ENCODE measurements around the gene INPP5D.
"Not testable (repeated sequence)": the region's sequence is repeated elsewhere in the genome, so short reads cannot be mapped to it uniquely, and the experiment has no call there.

INPP5D gene

DNA sequence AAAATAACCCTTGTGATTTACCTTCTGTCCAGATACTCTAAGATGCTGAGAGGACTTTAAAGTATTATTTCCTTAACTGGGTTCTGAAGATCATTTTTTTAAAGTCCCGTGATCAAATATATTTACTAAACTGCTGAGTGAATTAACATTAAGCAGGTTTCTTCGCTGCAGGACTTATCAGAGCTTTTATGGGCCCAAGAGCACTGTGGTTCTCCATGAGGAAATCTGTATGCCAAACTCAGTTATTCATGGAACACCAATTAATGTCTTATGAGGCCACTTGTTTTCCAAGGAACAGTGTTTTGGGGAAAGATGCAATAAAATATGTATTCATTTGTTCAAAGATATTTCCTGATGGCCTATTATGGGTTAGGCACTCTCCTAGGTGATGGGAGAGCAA is 111.2 kb downstream of the INPP5D start:
- no peak for DNase-seq (ENCODE audit: low read depth, low spot score)

DNA sequence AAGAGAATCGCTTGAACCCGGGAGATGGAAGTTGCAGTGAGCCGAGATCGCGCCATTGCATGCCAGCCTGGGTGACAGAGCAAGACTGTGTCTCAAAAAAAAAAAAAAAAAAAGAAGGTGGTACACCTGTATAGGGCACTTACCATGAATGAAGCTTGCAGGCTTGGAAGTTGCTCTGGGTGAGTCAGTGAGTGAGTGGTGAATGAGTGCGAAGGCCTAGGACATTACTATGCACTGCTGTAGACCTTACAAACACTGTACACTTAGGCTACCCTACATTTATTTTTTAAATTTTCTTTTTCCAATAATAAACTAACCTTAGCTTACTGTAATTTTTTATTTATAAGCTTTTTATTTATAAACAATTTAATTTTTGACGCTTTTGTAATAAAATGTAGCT is 113.0 kb downstream of the INPP5D start:
- no peak for DNase-seq (ENCODE audit: low read depth, low spot score)

DNA sequence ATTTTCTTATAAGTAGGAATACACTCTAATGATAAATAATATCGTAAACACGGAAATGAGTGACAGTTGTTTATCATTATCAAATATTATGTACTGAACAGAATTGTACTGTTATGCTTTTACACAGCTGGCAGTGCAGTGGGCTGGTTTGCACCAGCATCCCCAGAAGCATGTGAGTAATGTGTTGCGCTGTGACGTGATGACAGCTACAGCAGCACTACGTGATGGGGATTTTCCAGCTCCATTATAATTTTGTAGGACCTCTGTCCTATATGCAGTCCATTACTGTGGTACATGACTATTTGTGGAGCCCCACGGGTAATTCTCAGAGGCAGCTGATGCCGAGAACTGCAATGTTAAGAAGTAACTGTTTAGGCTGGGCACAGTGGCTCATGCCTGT is 114.0 kb downstream of the INPP5D start:
- DNase-seq (ENCODE audit: low read depth, low spot score) = no peak

DNA sequence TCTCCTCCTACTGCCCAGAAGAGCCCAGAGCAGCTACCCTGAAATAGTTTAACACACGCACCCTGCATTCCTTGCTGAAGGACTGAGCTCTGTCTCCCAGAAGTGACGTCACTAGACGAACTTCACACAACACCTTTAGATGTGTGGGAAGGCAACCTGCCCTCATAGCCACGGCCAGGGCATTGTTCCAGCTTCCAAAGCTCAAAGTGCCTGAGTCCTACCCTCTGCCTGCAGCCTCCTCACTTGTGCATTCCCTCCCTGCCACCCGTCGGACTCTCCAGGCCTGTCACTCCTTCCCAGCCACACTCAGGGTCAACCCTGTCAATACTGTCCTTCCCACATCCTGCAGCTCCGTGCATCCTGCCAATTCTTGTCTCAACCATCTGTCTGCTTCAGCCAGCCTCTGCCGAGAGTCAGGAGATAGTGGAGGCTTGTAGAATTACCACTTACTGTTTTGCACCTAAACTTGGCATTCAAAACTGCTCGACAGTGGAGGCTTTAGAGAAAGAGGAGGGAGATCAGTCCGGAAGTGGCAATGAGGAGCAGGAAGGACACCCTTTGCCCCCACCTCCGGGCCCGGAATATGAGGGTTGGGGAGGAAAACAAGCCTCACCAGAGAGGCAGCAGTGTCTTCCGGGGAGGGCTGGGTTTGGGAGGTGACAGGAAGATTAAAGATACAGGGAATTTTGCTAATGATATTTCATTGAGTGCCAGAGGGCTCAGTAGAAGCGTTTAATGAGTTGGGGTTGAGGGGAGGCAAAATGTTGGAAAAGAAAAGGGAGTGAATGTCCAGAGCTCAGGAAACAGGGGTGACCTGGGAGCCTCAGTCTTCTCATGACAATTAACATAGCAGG is 119.1 kb downstream of the INPP5D start:
- DNase-seq (ENCODE audit: low read depth, low spot score) = no peak

DNA sequence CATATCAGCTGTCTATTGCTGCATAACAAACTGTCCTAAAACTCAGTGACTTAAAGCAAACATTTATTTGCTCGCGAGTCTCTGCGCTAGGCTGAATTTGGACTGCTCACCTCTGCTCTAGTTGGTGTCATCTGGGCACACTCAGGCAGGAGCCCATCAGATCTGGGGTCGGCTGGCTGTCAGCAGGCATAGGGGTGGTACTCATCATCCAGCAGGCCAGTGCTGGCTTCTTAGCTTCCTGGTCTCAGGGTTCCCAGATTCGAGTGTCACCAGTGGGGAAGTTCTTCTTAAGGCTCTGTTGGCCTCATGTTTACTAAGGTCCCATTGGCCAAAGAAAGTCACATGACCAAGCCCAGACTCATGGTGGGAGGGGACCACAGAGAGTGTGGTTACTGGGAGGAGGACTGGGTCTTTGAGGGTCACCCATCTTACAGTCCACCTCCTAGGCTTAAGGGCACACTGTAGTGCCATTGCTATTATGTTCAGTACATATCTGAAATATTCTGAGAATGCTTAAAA is 119.8 kb downstream of the INPP5D start:
- no peak for DNase-seq (ENCODE audit: low read depth, low spot score)

DNA sequence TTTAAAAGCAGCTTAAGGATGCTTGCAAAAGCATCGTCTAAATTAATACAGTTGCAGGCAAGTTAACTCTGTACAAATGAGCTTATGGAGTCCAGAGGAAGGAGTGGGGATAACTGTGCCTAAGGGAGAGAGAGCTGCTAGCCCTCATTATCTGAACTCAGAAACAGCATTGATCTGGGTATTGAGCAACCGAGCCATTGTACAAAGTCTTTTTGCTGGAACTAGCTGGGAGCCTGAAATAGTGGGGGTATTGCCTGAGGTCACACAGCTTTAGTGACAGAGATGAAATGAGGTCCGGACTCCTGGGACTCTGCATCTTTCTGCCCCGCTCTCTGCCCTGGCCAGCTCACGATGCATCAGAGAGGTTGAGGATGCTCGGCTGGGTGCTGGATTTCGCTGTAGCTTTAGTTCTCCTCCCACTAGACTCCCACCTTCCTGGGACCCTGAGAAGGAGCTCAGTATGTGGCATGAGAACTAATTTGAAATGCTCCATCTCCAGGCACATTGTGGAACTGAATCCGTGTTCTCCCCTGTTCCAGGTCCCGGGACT is 123.8 kb downstream of the INPP5D start:
- no peak for DNase-seq (ENCODE audit: low read depth, low spot score)

DNA sequence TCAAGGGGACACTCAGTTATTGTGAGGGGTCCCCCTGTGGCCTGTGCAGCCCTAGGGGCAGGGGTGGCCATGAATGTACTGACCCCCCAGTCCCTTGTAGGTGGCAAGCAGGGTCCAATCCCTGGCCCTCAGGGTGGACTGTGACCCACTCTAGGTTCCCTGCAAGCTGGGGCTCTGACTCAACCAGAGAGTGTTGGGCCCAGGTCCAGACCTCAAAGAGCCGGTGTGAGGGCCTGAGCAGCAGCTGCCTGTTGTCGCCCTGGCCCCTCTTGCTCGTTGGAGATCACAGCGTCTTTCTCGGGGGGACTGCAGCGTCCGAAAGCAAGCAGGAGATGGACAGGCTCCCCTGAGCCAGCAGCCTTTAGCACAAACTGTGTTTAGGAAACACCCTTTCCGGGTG is 124.5 kb downstream of the INPP5D start:
- no peak for DNase-seq (ENCODE audit: low read depth, low spot score)

DNA sequence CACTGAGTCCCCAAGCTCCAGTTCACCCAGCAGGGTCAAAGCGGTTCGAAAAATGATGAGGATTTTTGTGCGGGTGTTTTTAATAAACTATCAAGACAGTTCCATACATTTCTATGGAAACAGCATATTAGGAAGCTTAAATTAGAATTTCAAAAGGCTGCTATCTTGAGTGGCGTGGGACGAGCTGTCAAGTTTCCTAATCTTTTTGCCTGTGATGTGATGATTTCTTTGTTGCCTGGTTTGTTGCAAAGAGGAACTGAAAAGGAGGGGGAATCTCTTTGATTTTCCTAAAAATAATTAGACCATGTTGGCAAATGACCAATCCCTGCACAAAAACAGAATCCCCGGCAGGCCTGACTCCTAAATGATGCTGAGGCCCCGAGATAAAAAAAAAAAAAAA is 125.2 kb downstream of the INPP5D start:
- DNase-seq (ENCODE audit: low read depth, low spot score) = no peak

DNA sequence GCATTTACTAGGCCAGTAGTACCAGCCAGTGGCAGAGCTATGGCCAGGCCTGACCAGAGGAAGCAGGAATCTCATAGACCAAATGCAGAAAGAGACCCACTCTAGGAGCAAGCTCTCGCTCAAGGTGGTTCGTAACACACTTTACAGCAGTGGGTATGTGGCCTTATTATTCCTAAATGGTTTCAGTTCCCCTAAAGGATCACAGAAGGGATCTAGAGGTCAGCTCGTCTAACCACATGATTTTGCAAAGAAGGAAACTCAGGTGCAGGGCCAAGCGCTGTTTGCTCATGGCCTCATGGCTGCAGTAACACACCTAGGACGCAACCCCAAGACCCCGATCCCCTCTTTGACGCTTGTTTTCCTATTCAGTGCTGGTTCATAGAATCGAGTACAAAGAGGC is 125.8 kb downstream of the INPP5D start:
- DNase-seq (ENCODE audit: low read depth, low spot score) = no peak

DNA sequence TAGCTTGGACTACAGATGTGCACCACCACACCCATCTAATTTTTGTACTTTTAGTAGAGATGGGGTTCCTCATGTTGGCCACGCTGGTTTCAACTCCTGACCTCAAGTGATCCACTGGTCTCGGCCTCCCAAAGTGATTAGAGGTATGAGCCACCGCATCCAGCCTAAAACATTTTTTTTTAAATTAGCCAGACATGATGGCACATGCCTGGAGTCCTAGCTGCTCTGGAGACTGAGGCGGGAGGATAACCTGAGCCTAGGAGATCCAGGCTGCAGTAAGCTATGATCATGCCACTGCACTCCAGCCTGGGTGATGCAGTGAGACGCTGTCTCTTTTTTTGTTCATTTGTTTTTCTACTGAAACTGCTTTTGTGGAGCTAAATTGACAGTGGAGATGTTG is 126.7 kb downstream of the INPP5D start:
- DNase-seq (ENCODE audit: low read depth, low spot score) = no peak

DNA sequence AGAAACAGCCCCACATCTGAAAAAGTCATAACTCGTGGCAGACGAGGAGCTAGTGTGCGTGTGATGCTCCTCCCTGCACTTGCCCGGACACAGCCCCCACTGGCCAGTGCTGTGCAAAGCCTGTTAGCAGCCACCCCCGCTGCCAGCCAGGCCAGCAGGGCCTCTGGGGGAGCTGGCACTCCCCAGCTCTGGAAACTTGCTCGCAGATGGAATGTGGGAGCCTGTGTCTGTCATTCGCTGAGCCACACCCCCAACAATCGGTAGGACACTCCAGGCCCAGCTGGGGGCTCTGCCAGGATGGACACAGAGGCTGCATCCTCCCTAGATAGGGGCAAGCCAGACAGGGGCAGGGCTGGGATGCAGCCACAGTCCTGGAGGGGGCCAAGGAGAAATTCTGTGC is 128.9 kb downstream of the INPP5D start:
- no peak for DNase-seq (ENCODE audit: low read depth, low spot score)

DNA sequence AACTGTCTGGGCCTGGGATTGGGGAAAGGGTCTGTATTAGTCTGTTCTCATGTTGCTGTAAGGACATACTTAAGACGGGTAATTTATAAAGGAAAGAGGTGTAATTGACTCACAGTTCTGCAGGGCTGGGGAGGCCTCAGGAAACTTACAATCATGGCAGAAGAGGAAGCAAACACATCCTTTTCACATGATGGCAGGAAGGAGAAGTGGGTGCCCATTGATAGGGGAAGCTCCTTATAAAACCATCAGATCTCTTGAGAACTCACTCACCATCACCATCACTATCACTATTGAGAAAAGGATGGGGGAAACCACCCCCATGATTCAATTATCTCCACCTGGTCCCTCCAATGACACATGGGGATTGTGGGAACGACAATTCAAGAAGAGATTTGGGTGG is 130.9 kb downstream of the INPP5D start:
- not testable (repeated sequence) for DNase-seq (ENCODE audit: low read depth, low spot score)

DNA sequence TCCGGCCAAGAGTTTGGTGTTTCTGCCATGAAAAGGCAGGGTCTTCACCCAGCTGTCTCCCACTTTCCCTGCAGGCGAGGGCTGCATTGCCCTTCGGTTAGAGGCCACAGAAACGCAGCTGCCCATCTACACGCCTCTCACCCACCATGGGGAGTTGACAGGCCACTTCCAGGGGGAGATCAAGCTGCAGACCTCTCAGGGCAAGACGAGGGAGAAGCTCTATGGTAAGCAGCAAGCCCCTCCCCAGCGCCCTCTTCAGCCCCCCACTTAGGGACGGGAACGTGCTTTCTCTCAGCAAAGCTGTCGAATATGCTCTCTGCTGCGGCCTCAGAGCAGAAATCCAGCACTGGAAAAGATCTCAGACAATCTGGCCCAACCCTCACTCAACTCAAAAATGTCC is 133.6 kb downstream of the INPP5D start:
- no peak for DNase-seq (ENCODE audit: low read depth, low spot score)

DNA sequence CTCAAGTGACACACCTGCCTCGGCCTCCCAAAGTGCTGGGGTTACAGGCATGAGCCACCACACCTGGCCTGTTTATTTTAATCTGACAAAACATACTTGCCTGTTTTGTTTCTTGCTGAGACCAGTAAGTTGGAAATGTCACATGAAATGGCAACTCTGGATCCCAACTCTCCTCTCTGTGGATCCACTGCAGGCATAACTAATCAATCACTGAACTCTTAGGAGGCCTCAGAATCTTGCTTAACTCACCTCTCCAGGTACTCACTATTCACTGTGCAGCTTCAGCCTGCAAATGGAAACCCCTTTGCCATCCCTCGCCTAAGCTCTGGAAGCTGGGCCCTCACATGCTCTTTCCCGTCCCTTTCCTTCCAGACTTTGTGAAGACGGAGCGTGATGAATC is 134.9 kb downstream of the INPP5D start:
- DNase-seq (ENCODE audit: low read depth, low spot score) = no peak

DNA sequence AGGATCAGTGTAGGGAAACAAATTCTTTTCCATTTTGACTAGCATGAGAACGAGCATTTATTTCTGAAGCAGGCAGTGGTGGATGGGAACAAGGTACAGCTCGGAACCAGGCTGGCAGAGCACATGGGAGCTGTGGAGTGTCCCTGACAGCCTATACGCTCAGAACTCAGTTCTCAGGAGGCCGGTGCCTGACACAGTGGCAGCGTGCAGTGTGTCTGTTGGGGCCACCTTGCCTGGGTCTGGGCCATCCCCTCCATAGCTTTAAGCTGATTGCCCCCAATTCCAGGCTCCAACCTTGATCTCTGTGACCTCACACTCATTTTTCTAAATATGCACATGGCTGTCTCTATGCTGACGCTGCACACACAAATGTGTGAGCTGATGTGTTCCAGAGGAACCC is 136.9 kb downstream of the INPP5D start:
- no peak for DNase-seq (ENCODE audit: low read depth, low spot score)

DNA sequence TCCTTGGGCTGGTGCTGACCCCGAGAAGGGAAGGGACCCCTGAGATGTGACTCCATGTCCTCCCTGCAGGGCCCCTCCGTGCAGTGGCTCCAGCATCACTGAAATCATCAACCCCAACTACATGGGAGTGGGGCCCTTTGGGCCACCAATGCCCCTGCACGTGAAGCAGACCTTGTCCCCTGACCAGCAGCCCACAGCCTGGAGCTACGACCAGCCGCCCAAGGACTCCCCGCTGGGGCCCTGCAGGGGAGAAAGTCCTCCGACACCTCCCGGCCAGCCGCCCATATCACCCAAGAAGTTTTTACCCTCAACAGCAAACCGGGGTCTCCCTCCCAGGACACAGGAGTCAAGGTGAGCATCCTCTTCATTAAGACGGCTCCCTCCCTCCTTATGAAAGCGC is 137.9 kb downstream of the INPP5D start:
- DNase-seq (ENCODE audit: low read depth, low spot score) = no peak

DNA sequence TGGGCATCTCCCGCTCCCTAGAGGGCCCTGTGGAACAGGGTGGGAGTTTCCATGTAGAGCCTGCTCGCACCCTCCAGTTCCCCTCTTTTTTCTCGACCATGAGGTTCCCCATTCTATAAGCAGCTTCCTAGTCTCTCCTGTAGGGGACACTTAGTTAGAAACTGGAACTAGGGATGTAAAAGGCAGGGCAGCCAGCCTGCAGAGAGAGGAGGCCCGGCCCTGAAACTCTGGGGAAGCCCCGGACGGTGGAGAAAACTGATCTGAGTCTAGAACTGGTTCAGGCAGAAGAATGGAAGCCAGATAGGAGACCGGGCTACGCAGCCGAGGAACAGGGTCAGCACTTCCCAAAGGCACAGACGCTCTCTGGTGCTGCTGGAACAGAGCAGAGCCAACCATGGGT is 139.7 kb downstream of the INPP5D start:
- no peak for DNase-seq (ENCODE audit: low read depth, low spot score)

DNA sequence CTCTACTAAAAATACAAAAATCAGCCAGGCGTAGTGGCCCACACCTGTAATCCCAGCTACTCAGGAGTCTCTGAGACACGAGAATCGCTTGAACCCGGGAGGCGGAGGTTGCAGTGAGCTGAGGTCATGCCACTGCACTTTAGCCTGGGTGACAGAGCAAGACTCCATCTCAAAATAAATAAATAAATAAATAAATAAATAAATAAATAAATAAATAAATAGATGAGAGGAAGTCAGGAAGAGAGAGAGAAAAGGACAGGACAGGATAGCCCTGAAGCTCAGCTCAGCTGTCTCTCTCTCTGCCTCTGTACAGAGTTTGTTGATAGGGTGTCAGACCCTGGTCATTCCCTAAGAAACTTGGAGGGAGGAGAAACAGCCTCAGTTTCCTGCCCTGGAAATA is 140.6 kb downstream of the INPP5D start:
- DNase-seq (ENCODE audit: low read depth, low spot score) = not testable (repeated sequence)

DNA sequence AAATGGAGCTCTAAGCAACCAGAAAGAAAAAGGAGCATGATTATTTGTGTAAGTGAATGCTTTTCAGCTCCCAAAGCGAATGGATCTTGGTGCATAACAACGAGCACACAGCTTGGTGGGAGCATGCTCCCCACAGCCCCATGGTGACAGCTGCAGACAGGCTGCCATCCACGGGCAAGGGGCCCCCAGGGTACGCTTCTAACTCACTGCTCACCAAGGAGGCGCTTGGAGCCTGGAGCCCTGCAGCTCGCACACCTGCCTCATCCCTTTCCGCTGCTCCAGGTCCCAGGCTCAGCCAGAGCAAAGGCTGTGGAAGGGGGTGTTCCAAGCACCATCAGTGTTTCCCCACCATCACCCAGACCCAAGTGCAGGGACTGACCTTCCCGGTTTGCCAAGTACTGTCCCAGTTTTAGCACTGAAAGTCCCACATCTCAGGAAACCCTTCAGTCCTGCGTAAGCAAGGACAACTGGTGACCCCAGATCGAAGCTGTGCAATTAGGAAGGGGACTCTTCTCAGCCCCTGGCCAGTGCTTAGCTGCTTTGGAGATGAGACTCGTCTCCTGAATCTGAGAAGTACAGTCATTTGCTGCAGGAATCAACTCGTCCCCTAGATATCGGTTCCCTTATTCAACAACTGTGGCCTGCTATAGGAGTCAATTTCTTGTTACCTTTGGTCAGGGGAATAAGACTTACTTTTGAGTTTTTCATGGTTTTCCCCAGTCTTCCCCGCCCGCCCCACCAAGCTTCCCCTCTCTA is 141.3 kb downstream of the INPP5D start:
- DNase-seq (ENCODE audit: low read depth, low spot score) = no peak

DNA sequence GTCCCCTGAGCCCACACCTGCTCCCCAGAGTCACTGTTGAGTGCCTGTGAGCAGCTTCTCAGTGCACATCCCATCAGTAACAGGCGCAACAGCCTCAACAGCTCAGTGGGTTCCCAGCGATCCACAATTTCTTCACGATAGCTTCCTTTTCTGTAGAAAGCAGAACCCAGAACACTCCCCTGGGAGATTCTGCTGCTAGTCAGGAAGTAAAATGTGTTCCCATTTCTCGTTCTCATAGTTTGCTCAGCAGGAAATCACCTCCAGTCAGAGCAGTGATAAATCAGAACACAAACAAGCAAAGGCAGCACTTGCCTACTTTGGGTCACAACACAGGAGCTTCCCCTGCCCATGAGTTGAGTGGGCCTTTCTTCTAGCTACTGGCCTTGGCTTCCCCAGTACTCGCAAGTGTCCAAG is 142.4 kb downstream of the INPP5D start:
- no peak for DNase-seq (ENCODE audit: low read depth, low spot score)

DNA sequence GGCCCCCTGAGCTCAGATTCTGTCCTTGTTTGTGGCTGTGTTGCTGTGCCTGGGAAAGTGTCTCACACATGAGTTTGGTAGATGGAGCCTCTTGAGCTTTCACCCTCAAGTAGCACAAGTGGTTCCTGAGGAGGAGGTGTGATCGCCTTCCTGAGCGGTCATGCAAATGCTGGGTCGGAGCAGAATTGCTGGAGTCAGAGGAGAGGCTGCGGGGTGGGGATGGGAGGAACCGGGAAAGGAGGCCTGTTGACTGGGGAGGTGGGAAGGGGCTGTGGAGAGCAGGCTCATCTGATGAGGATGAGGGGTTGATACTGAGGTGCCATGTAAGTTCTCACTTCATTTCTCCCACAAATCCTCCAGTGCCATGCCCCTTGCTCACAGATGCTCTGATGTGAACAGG is 142.9 kb downstream of the INPP5D start:
- DNase-seq (ENCODE audit: low read depth, low spot score) = no peak

DNA sequence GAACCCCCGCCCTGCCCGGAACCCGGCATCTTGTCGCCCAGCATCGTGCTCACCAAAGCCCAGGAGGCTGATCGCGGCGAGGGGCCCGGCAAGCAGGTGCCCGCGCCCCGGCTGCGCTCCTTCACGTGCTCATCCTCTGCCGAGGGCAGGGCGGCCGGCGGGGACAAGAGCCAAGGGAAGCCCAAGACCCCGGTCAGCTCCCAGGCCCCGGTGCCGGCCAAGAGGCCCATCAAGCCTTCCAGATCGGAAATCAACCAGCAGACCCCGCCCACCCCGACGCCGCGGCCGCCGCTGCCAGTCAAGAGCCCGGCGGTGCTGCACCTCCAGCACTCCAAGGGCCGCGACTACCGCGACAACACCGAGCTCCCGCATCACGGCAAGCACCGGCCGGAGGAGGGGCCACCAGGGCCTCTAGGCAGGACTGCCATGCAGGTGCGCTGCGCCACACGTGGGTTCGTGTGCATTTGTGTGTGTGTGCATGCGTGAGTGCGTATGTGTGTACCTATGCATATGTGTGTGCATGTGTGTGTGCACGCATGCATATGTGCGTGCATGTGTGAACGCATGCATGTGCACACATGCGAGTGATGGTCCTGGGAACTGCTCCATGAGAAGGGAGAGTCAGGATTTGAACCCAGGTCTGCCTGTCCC is 144.3 kb downstream of the INPP5D start:
- DNase-seq (ENCODE audit: low read depth, low spot score) = no peak
